HCT116 (cell line): Measurements from ENCODE around the gene PRKAG2. TPM values are rescaled to one million over a fixed set of nuclear protein-coding genes. Genes with fewer than 3 reads are reported as not detected.

Source experiments
- ATAC-seq: fragments of 200-7000 bp; cut with Tn5 transposase; 2 replicates; pipeline ENCODE4 v1.9.1; 2020; ENCODE audit warnings: mild to moderate bottlenecking, moderate library complexity
- BruUV-seq: library from RNA; stranded (reverse); fragments of 400-500 nt; replicated peaks from 2 replicates; lab custom pipeline; 2021; lab: Mats Ljungman, UMichigan
- CTCF ChIA-PET: fragments of 300-600 bp; sonication (Branson Sonifier 250); formaldehyde crosslinking; loops from one replicate; lab custom pipeline; 2021; ENCODE audit warnings: antibody characterized with exemption; lab: Charles Lee
- POLR2A ChIA-PET: fragments of 300-600, 350-600 bp; sonication (Branson Sonifier 250); formaldehyde crosslinking; loops from one replicate; lab custom pipeline; 2021; ENCODE audit warnings: antibody characterized with exemption; lab: Charles Lee
- RAD21 ChIA-PET, 2 experiments: fragments of 300-600 bp; sonication (Branson Sonifier 250); formaldehyde crosslinking; loops; one replicate each; lab custom pipeline; 2023; ENCODE audit warnings: low total read pairs in 2 of 2; ENCODE audit not compliant: uncharacterized antibody in 2 of 2, unreplicated experiment in 2 of 2, low non-redundant PET in 1 of 2; lab: Charles Lee
- DNase-seq: peaks from one replicate; pipeline ENCODE4 v3.0.0-alpha.2; 2010; ENCODE audit warnings: low read depth, low spot score
- H2AFZ ChIP-seq: fragments of 200-600 bp; shearing (Covaris generic), sonication (generic); 2 replicates; pipeline ENCODE4 v1.6.1; 2017; ENCODE audit warnings: low read depth, mixed run types, mixed read lengths, antibody characterized with exemption, low read length; ENCODE audit not compliant: poor library complexity, severe bottlenecking
- H3K27ac ChIP-seq: 2 replicates; pipeline ENCODE4 v1.5.1; 2012; ENCODE audit warnings: low read depth, low read length
- H3K27me3 ChIP-seq: fragments of 200-600 bp; sonication (generic); 2 replicates; pipeline ENCODE4 v1.6.1; 2016; ENCODE audit warnings: mixed run types, low read length, mixed read lengths; ENCODE audit not compliant: insufficient read depth
- H3K36me3 ChIP-seq, 2 experiments: fragments of 200-500 bp in 1 of 2; fragments of 200-600 bp in 1 of 2; sonication (Bioruptor generic) in 1 of 2; sonication (generic) in 1 of 2; 2 replicates each; pipeline versions ENCODE4 v1.5.1 to v1.6.1; 2014 to 2016; ENCODE audit warnings: low read length in 2 of 2, inconsistent platforms in 1 of 2, mixed read lengths in 1 of 2, mixed run types in 1 of 2; ENCODE audit not compliant: insufficient read depth in 2 of 2, control insufficient read depth in 1 of 2
- H3K4me1 ChIP-seq, 2 experiments: fragments of 200-600 bp in 1 of 2; sonication (generic) in 1 of 2; 2 replicates each; pipeline versions ENCODE4 v1.5.1 to v1.6.1; 2012 to 2017; ENCODE audit warnings: low read length in 2 of 2, inconsistent platforms in 1 of 2, mild to moderate bottlenecking in 1 of 2, mixed read lengths in 1 of 2, mixed run types in 1 of 2, moderate library complexity in 1 of 2; ENCODE audit not compliant: insufficient read depth in 2 of 2, control insufficient read depth in 1 of 2
- H3K4me2 ChIP-seq: fragments of 200-600 bp; sonication (generic); 2 replicates; pipeline ENCODE4 v1.6.1; 2017; ENCODE audit warnings: mixed run types, low read length, mixed read lengths
- H3K4me3 ChIP-seq, 2 experiments: fragments of 200-600 bp in 1 of 2; sonication (generic) in 1 of 2; replicated peaks in 1 of 2; 2 replicates each; pipeline ENCODE4 v1.5.1; 2011 to 2016; ENCODE audit warnings: low read length in 2 of 2, control low read depth in 1 of 2, low read depth in 1 of 2, mild to moderate bottlenecking in 1 of 2, mixed read lengths in 1 of 2, mixed run types in 1 of 2
- H3K79me2 ChIP-seq: fragments of 200-600 bp; sonication (generic); 2 replicates; pipeline ENCODE4 v1.6.1; 2017; ENCODE audit warnings: mild to moderate bottlenecking, mixed run types, low read length, moderate library complexity, mixed read lengths; ENCODE audit not compliant: insufficient read depth
- H3K9ac ChIP-seq: fragments of 200-600 bp; sonication (generic); 2 replicates; pipeline ENCODE4 v1.6.1; 2016; ENCODE audit warnings: low read length, mixed read lengths
- H3K9me2 ChIP-seq: fragments of 200-600 bp; sonication (generic), shearing (Covaris generic); 2 replicates; pipeline ENCODE4 v1.6.1; 2017; ENCODE audit warnings: mixed run types, mild to moderate bottlenecking, moderate library complexity; ENCODE audit not compliant: insufficient read depth
- H3K9me3 ChIP-seq, 2 experiments: fragments of 200-500 bp in 1 of 2; fragments of 200-600 bp in 1 of 2; sonication (Bioruptor generic) in 1 of 2; sonication (generic) in 1 of 2; 2 replicates each; pipeline ENCODE4 v1.6.1; 2014 to 2017; ENCODE audit warnings: low read length in 2 of 2, mixed read lengths in 2 of 2, inconsistent platforms in 1 of 2, low read depth in 1 of 2, mild to moderate bottlenecking in 1 of 2, mixed run types in 1 of 2, moderate library complexity in 1 of 2; ENCODE audit not compliant: control insufficient read depth in 1 of 2, insufficient read depth in 1 of 2
- H4K20me1 ChIP-seq: fragments of 200-600 bp; sonication (generic), shearing (Covaris generic); 2 replicates; pipeline ENCODE4 v1.6.1; 2017; ENCODE audit warnings: mixed run types, mild to moderate bottlenecking, moderate library complexity; ENCODE audit not compliant: insufficient read depth
- CBX3 ChIP-seq: IDR thresholded peaks from 2 replicates; pipeline ENCODE4 v1.6.1; 2012; ENCODE audit warnings: low read depth
- CEBPB ChIP-seq: IDR thresholded peaks from 2 replicates; pipeline ENCODE4 v1.6.1; 2012; ENCODE audit warnings: low read depth
- EGR1 ChIP-seq: IDR thresholded peaks from 2 replicates; pipeline ENCODE4 v1.6.1; 2012; ENCODE audit warnings: low read depth
- ELF1 ChIP-seq: IDR thresholded peaks from 2 replicates; pipeline ENCODE4 v1.6.1; 2012; ENCODE audit warnings: low read depth, borderline replicate concordance
- EZH2 ChIP-seq: fragments of 200-600 bp; sonication (generic); IDR thresholded peaks from 2 replicates; pipeline ENCODE4 v1.6.1; 2017; ENCODE audit warnings: antibody characterized with exemption, mixed run types
- EZH2phosphoT487 ChIP-seq: fragments of 200-600 bp; IDR thresholded peaks from 2 replicates; pipeline ENCODE4 v1.6.1; 2018; ENCODE audit warnings: antibody characterized with exemption, borderline replicate concordance
- JUND ChIP-seq: IDR thresholded peaks from 2 replicates; pipeline ENCODE4 v1.6.1; 2012
- POLR2A ChIP-seq: IDR thresholded peaks from 2 replicates; pipeline ENCODE4 v1.7.0; 2011; ENCODE audit warnings: borderline replicate concordance; ENCODE audit not compliant: insufficient read depth, insufficient read length; ENCODE audit errors: extremely low read depth
- POLR2AphosphoS5 ChIP-seq: IDR thresholded peaks from 2 replicates; pipeline ENCODE4 v1.6.1; 2011; ENCODE audit warnings: mild to moderate bottlenecking, low read depth, low read length, moderate library complexity
- SP1 ChIP-seq: IDR thresholded peaks from 2 replicates; pipeline ENCODE4 v1.6.1; 2012; ENCODE audit warnings: low read depth
- TCF7L2 ChIP-seq: IDR thresholded peaks from 2 replicates; pipeline ENCODE4 v1.7.0; 2011; ENCODE audit warnings: borderline replicate concordance, inconsistent platforms; ENCODE audit not compliant: insufficient read depth, insufficient read length; ENCODE audit errors: extremely low read depth
- YY1 ChIP-seq: IDR thresholded peaks from 2 replicates; pipeline ENCODE4 v1.6.1; 2011; ENCODE audit warnings: low read length, low read depth, moderate library complexity, mild to moderate bottlenecking; ENCODE audit not compliant: insufficient replicate concordance; ENCODE audit errors: extremely low read depth
- ZFX ChIP-seq: fragments of 450-650 bp; IDR thresholded peaks from 2 replicates; pipeline ENCODE4 v1.6.1; 2017
- intact Hi-C: fragments of 100-400 bp; cut with micrococcal nuclease; formaldehyde crosslinking; loops from 2 replicates; pipeline ENCODE4 v1.10.0; 2022
- total RNA-seq: library from RNA; stranded (reverse); gene quantifications from one replicate; pipeline ENCODE4 v1.2.1, GENCODE V29; 2021; ENCODE audit not compliant: unreplicated experiment
- TF ChIP-seq, protein P1 (sequence below): IDR thresholded peaks from 2 replicates; pipeline ENCODE4 v1.6.1; 2012
- TF ChIP-seq, protein P2 (sequence below), 3 experiments: fragments of 200-600 bp in 1 of 3; sonication (generic) in 1 of 3; IDR thresholded peaks in 2 of 3; conservative IDR thresholded peaks in 1 of 3; 2 replicates each; pipeline ENCODE4 v1.5.1; 2012 to 2017; ENCODE audit warnings: low read depth in 2 of 3, low read length in 2 of 3, antibody characterized with exemption in 1 of 3, borderline replicate concordance in 1 of 3, control low read depth in 1 of 3, mild to moderate bottlenecking in 1 of 3, mixed read lengths in 1 of 3, mixed run types in 1 of 3, moderate library complexity in 1 of 3; ENCODE audit not compliant: insufficient read depth in 1 of 3
- TF ChIP-seq, protein P3 (sequence below): IDR thresholded peaks from 2 replicates; pipeline ENCODE4 v1.6.1; 2012

Gene PRKAG2
- total RNA-seq, 1 experiment from 2014 or later: 23.6 TPM

DNA sequence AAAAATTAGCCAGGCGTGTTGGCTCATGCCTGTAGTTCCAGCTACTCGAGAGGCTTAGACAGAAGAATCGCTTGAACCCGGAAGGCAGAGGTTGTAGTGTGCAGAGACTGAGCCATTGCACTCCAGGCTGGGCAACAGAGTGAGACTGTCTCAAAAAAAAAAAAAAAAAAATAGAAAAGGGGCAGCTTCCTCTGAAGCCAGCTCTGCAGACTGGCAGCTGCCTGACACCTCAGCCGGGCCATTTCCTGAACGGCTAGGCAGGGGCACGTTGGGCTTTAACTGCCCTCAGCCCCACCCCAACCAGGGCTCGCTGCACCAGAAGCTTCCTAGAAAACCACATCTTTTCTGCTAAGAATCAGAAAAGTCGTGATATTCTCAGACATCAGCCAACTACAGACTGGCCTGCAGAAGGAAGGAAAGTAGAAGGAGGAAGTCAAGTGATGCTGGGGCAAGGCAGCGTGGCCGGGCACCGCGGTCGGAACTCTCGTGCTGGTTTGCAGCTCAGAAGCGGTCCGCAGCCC, 38.0 kb downstream of the PRKAG2 start:
- Histone ChIP-seq H3K4me3 (no peak overlapping the region), H3K27me3 (no peaks in the 10 kb centered on the region), H3K9me2 (no peaks in the 10 kb centered on the region), H3K9ac (no peak overlapping the region), H3K4me2 (no peak overlapping the region), H3K4me1 (no peaks in the 10 kb centered on the region), H4K20me1 (no peaks in the 10 kb centered on the region), H3K79me2 (no peaks in the 10 kb centered on the region), H2AFZ (no peak overlapping the region), H3K27ac (no peak overlapping the region), H3K9me3 (no peaks in the 10 kb centered on the region), H3K36me3 (no peaks in the 10 kb centered on the region)
- CTCF ChIA-PET: no interaction called here
- no peak for ATAC-seq
- intact Hi-C loops: no loop called here
- RAD21 ChIA-PET: no interaction called here
- no TSS peak for BruUV-seq
- no peak for DNase-seq
- POLR2A ChIA-PET: no interaction called here
- TF ChIP-seq, protein P1, sequence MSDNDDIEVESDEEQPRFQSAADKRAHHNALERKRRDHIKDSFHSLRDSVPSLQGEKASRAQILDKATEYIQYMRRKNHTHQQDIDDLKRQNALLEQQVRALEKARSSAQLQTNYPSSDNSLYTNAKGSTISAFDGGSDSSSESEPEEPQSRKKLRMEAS: no peak
- TF ChIP-seq POLR2AphosphoS5 (no peak), EGR1 (no peak), SP1 (no peak), ZFX (no peak), ELF1 (no peak), EZH2 (no peak), EZH2phosphoT487 (no peak), YY1 (no peak), CEBPB (no peak), CBX3 (no peak), POLR2A (no peak), TCF7L2 (no peak), JUND (no peak)
- TF ChIP-seq, protein P2, sequence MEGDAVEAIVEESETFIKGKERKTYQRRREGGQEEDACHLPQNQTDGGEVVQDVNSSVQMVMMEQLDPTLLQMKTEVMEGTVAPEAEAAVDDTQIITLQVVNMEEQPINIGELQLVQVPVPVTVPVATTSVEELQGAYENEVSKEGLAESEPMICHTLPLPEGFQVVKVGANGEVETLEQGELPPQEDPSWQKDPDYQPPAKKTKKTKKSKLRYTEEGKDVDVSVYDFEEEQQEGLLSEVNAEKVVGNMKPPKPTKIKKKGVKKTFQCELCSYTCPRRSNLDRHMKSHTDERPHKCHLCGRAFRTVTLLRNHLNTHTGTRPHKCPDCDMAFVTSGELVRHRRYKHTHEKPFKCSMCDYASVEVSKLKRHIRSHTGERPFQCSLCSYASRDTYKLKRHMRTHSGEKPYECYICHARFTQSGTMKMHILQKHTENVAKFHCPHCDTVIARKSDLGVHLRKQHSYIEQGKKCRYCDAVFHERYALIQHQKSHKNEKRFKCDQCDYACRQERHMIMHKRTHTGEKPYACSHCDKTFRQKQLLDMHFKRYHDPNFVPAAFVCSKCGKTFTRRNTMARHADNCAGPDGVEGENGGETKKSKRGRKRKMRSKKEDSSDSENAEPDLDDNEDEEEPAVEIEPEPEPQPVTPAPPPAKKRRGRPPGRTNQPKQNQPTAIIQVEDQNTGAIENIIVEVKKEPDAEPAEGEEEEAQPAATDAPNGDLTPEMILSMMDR (IDR thresholded peaks at IDR 0.05 in 2 of 3, conservative IDR thresholded peaks at IDR 0.05 in 1 of 3; ENCODE audit: borderline replicate concordance in 1 of 3, insufficient read depth in 1 of 3, low read depth in 2 of 3, low read length in 2 of 3): no peak
- TF ChIP-seq, protein P3, sequence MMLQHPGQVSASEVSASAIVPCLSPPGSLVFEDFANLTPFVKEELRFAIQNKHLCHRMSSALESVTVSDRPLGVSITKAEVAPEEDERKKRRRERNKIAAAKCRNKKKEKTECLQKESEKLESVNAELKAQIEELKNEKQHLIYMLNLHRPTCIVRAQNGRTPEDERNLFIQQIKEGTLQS: no peak
